ENCODE measurements around the gene RPGRIP1. TPM values are rescaled to one million over a fixed set of nuclear protein-coding genes. Genes with fewer than 3 reads are reported as not detected.
"Not testable (repeated sequence)": the region's sequence is repeated elsewhere in the genome, so short reads cannot be mapped to it uniquely, and the experiment has no call there.

Gene RPGRIP1
- polyA plus RNA-seq, 1 donor from 2014 or later, result not detected

DNA sequence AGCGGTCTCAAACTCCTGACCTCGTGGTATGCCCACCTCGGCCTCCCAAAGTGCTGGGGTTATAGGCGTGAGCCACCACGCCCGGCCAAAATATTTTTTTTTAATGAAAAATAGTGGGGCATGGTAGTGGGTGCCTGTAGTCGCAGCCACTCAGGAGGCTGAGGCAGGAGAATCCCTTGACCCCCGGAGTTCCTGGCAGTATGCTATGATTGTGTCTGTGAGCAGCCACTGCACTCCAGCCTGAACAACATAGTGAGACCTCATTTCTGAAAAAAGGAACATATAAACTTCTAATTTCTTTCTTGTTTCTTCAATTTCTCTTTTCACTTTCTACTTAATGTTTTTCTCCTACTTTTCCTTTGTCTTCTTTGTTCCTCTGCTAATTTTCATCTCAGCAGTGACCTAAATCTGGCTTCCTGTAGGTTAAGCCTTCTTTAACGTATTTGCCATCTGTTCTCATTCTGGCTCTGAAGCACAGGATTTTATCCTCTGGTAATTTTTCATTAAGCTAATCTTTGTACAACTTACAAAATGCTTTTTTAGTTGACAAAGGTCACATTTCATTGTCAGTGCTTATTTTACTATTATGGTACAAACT lies 4.5 kb upstream of the RPGRIP1 start:
- Histone ChIP-seq H3K27me3 (ENCODE audit: insufficient read depth, low read depth, low read length) (no peaks in the 10 kb centered on the region), H2AFZ (ENCODE audit: low read depth, low read length) (no peak overlapping the region), H3K9me3 (ENCODE audit: low read length) (no peaks in the 10 kb centered on the region), H3K9me2 (ENCODE audit: insufficient read depth, low read length) (no peaks in the 10 kb centered on the region), H3K27ac (ENCODE audit: low read length) (no peak overlapping the region), H3K4me2 (ENCODE audit: low read length) (no peak overlapping the region), H3K79me2 (replicated peaks; ENCODE audit: insufficient read depth, low read length) (no peaks in the 10 kb centered on the region), H3F3A (ENCODE audit: insufficient read depth, low read length, poor library complexity, severe bottlenecking) (no peaks in the 10 kb centered on the region), H3K36me3 (ENCODE audit: insufficient read depth, low read length) (no peaks in the 10 kb centered on the region), H3K4me3 (ENCODE audit: low read length) (no peak overlapping the region), H3K9ac (ENCODE audit: low read length) (no peak overlapping the region), H4K20me1 (ENCODE audit: insufficient read depth) (no peaks in the 10 kb centered on the region)
- TF ChIP-seq REST (IDR thresholded peaks at IDR 0.05; ENCODE audit: borderline replicate concordance), result no peak
- TF ChIP-seq EP300 (conservative IDR thresholded peaks at IDR 0.05; ENCODE audit: poor library complexity, severe bottlenecking), result no peak
- no peak for TF ChIP-seq SMC3 (conservative IDR thresholded peaks at IDR 0.05; ENCODE audit: poor library complexity)
- TF ChIP-seq, protein P1, sequence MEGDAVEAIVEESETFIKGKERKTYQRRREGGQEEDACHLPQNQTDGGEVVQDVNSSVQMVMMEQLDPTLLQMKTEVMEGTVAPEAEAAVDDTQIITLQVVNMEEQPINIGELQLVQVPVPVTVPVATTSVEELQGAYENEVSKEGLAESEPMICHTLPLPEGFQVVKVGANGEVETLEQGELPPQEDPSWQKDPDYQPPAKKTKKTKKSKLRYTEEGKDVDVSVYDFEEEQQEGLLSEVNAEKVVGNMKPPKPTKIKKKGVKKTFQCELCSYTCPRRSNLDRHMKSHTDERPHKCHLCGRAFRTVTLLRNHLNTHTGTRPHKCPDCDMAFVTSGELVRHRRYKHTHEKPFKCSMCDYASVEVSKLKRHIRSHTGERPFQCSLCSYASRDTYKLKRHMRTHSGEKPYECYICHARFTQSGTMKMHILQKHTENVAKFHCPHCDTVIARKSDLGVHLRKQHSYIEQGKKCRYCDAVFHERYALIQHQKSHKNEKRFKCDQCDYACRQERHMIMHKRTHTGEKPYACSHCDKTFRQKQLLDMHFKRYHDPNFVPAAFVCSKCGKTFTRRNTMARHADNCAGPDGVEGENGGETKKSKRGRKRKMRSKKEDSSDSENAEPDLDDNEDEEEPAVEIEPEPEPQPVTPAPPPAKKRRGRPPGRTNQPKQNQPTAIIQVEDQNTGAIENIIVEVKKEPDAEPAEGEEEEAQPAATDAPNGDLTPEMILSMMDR (IDR thresholded peaks at IDR 0.05; ENCODE audit: poor library complexity, severe bottlenecking), result no peak
- no peak for TF ChIP-seq TAF1 (IDR thresholded peaks at IDR 0.05; ENCODE audit: low read depth)
- no peak for TF ChIP-seq POLR2AphosphoS5 (IDR thresholded peaks at IDR 0.05)
- TF ChIP-seq EZH2 (IDR thresholded peaks at IDR 0.05; ENCODE audit: borderline replicate concordance, insufficient read depth, low read length, poor library complexity, severe bottlenecking), result no peak
- no peak for TF ChIP-seq MXI1 (conservative IDR thresholded peaks at IDR 0.05; ENCODE audit: poor library complexity, severe bottlenecking)
- no peak for TF ChIP-seq RAD21 (conservative IDR thresholded peaks at IDR 0.05)

DNA sequence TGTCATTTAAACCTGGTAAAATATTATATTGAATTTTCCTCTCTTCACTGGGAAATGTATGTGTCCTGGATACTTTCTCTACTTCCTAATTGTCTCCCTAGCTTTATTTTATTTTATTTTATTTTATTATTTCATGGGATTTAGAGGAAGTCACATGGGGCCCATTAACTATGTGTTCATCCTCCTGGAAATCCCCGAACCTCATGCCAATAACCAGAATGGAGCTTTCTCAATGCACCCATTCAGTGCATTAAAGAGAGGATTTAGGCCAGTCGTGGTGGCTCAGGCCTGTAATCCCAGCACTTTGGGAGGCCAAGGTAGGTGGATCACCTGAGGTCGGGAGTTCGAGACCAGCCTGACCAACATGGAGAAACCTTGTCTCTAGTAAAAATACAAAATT lies 1.3 kb upstream of the RPGRIP1 start:
- Histone ChIP-seq H3K9me3 (ENCODE audit: low read length) (no peaks in the 10 kb centered on the region), H3K27ac (ENCODE audit: low read length) (no peak overlapping the region), H3K9ac (ENCODE audit: low read length) (no peak overlapping the region), H3K4me2 (ENCODE audit: low read length) (no peak overlapping the region), H3F3A (ENCODE audit: insufficient read depth, low read length, poor library complexity, severe bottlenecking) (no peaks in the 10 kb centered on the region), H3K9me2 (ENCODE audit: insufficient read depth, low read length) (no peaks in the 10 kb centered on the region), H2AFZ (ENCODE audit: low read depth, low read length) (no peak overlapping the region), H3K4me3 (ENCODE audit: low read length) (no peak overlapping the region), H3K27me3 (ENCODE audit: insufficient read depth, low read depth, low read length) (no peaks in the 10 kb centered on the region), H4K20me1 (ENCODE audit: insufficient read depth) (no peaks in the 10 kb centered on the region), H3K36me3 (ENCODE audit: insufficient read depth, low read length) (no peaks in the 10 kb centered on the region), H3K79me2 (replicated peaks; ENCODE audit: insufficient read depth, low read length) (no peaks in the 10 kb centered on the region)
- TF ChIP-seq POLR2AphosphoS5 (IDR thresholded peaks at IDR 0.05), result no peak
- TF ChIP-seq EP300 (conservative IDR thresholded peaks at IDR 0.05; ENCODE audit: poor library complexity, severe bottlenecking), result no peak
- no peak for TF ChIP-seq SMC3 (conservative IDR thresholded peaks at IDR 0.05; ENCODE audit: poor library complexity)
- TF ChIP-seq EZH2 (IDR thresholded peaks at IDR 0.05; ENCODE audit: borderline replicate concordance, insufficient read depth, low read length, poor library complexity, severe bottlenecking), result no peak
- TF ChIP-seq, protein P1 (IDR thresholded peaks at IDR 0.05; ENCODE audit: poor library complexity, severe bottlenecking), result no peak
- TF ChIP-seq RAD21 (conservative IDR thresholded peaks at IDR 0.05), result no peak
- no peak for TF ChIP-seq MXI1 (conservative IDR thresholded peaks at IDR 0.05; ENCODE audit: poor library complexity, severe bottlenecking)
- no peak for TF ChIP-seq TAF1 (IDR thresholded peaks at IDR 0.05; ENCODE audit: low read depth)
- TF ChIP-seq REST (IDR thresholded peaks at IDR 0.05; ENCODE audit: borderline replicate concordance), result no peak

- H3K79me2 ChIP-seq (replicated peaks; ENCODE audit: insufficient read depth, low read length); H3K9me3 ChIP-seq (ENCODE audit: low read length); H3K4me3 ChIP-seq (ENCODE audit: low read length); H3K27me3 ChIP-seq (ENCODE audit: insufficient read depth, low read depth, low read length); H3K9me2 ChIP-seq (ENCODE audit: insufficient read depth, low read length); H3K36me3 ChIP-seq (ENCODE audit: insufficient read depth, low read length); H2AFZ ChIP-seq (ENCODE audit: low read depth, low read length); H3K27ac ChIP-seq (ENCODE audit: low read length); H3F3A ChIP-seq (ENCODE audit: insufficient read depth, low read length, poor library complexity, severe bottlenecking); H3K4me2 ChIP-seq (ENCODE audit: low read length); H3K9ac ChIP-seq (ENCODE audit: low read length); H4K20me1 ChIP-seq (ENCODE audit: insufficient read depth): not testable (repeated sequence)
Measured at GRCh38 chr14:21281917-21282316, 2.0 kb downstream of the RPGRIP1 start.

Measured in neural cell (in vitro differentiated cells).